HepG2 (cell line): ENCODE data around the gene RASL12. TPM values are rescaled to one million over a fixed set of nuclear protein-coding genes. Genes with fewer than 3 reads are reported as not detected.

Source experiments
- AKAP8 ChIP-seq: sonication (generic); formaldehyde crosslinking; IDR thresholded peaks from 2 replicates; pipeline ENCODE4 v1.5.1; 2020; ENCODE audit warnings: mild to moderate bottlenecking, missing genetic modification reagents
- FIP1L1 ChIP-seq: fragments of 200-400 bp; formaldehyde crosslinking; IDR thresholded peaks from 2 replicates; pipeline ENCODE4 v1.6.1; 2018; ENCODE audit warnings: low read depth, mild to moderate bottlenecking, low read length, moderate library complexity, borderline replicate concordance; ENCODE audit not compliant: insufficient read depth
- GTF2F1 ChIP-seq: fragments of 150-350 bp; IDR thresholded peaks from 2 replicates; pipeline ENCODE4 v1.6.1; 2014; ENCODE audit warnings: low read length
- HES4 ChIP-seq: sonication (generic); formaldehyde crosslinking; IDR thresholded peaks from 2 replicates; pipeline ENCODE4 v1.9.0; 2021; ENCODE audit warnings: mild to moderate bottlenecking, missing genetic modification reagents, borderline replicate concordance
- HMGA1 ChIP-seq: sonication (generic); formaldehyde crosslinking; conservative IDR thresholded peaks from 2 replicates; pipeline ENCODE4 v1.4.0; 2020; ENCODE audit warnings: missing genetic modification reagents
- HNF4G ChIP-seq, 2 experiments: sonication (generic) in 1 of 2; formaldehyde crosslinking in 1 of 2; IDR thresholded peaks; 2 replicates each; pipeline versions ENCODE4 v1.4.0 to v1.6.1; 2011 to 2020; ENCODE audit warnings: borderline replicate concordance in 2 of 2, low read depth in 2 of 2, mild to moderate bottlenecking in 2 of 2, low read length in 1 of 2, missing genetic modification reagents in 1 of 2, moderate library complexity in 1 of 2
- HOXA7 ChIP-seq: sonication (generic); formaldehyde crosslinking; IDR thresholded peaks from 2 replicates; pipeline ENCODE4 v1.8.1; 2022; ENCODE audit warnings: mild to moderate bottlenecking, missing genetic modification reagents, moderate library complexity
- NRL ChIP-seq: sonication (generic); formaldehyde crosslinking; IDR thresholded peaks from 2 replicates; pipeline ENCODE4 v1.5.0; 2020; ENCODE audit warnings: missing genetic modification reagents, mild to moderate bottlenecking, moderate library complexity, borderline replicate concordance
- PBX3 ChIP-seq: sonication (generic); formaldehyde crosslinking; IDR thresholded peaks from 2 replicates; pipeline ENCODE4 v1.8.1; 2023; ENCODE audit warnings: missing genetic modification reagents, inconsistent platforms, borderline replicate concordance
- RFXANK ChIP-seq: IDR thresholded peaks from 2 replicates; pipeline ENCODE4 v1.6.1; 2016
- SIX4 ChIP-seq: sonication (generic); formaldehyde crosslinking; IDR thresholded peaks from 2 replicates; pipeline ENCODE4 v1.4.0; 2020; ENCODE audit warnings: missing genetic modification reagents
- XRCC5 ChIP-seq: fragments of 200-400 bp; formaldehyde crosslinking; optimal IDR thresholded peaks from 2 replicates; pipeline ENCODE3; 2017; ENCODE audit warnings: mild to moderate bottlenecking, low read length
- ZBTB7A ChIP-seq: sonication (generic); formaldehyde crosslinking; IDR thresholded peaks from 2 replicates; pipeline ENCODE4 v1.8.0; 2022; ENCODE audit warnings: mild to moderate bottlenecking, missing genetic modification reagents
- ZNF121 ChIP-seq: sonication (generic); formaldehyde crosslinking; IDR thresholded peaks from 2 replicates; pipeline ENCODE4 v1.5.0; 2020; ENCODE audit warnings: mild to moderate bottlenecking, missing genetic modification reagents
- ZNF251 ChIP-seq: sonication (generic); formaldehyde crosslinking; IDR thresholded peaks from 2 replicates; pipeline ENCODE4 v1.9.0; 2021; ENCODE audit warnings: mild to moderate bottlenecking, missing genetic modification reagents
- ZNF44 ChIP-seq: sonication (generic); formaldehyde crosslinking; IDR thresholded peaks from 2 replicates; pipeline ENCODE4 v1.5.1; 2020; ENCODE audit warnings: mild to moderate bottlenecking, missing genetic modification reagents
- ZNF567 ChIP-seq: sonication (generic); formaldehyde crosslinking; IDR thresholded peaks from 2 replicates; pipeline ENCODE4 v1.8.1; 2023; ENCODE audit warnings: mild to moderate bottlenecking, missing genetic modification reagents, borderline replicate concordance
- ZNF782 ChIP-seq: sonication (generic); formaldehyde crosslinking; IDR thresholded peaks from 2 replicates; pipeline ENCODE4 v1.4.0; 2020; ENCODE audit warnings: missing genetic modification reagents, mild to moderate bottlenecking, borderline replicate concordance
- ZSCAN12 ChIP-seq: sonication (generic); formaldehyde crosslinking; IDR thresholded peaks from 2 replicates; pipeline ENCODE4 v1.9.0; 2021; ENCODE audit warnings: mild to moderate bottlenecking, missing genetic modification reagents
- polyA plus RNA-seq, 8 experiments: library from polyadenylated mRNA; depleted of rRNA in 3 of 8; stranded (reverse) in 7 of 8; unstranded in 1 of 8; fragments of >200 nt; fragmentation: Illumina TruSeq in 4 of 8; extraction: Trizol in 4 of 8; gene quantifications; 2 replicates each; pipeline versions ENCODE4 v1.2.1 to v1.2.3, GENCODE V29; 2011 to 2016; ENCODE audit warnings: low read depth in 4 of 8, missing spikeins in 1 of 8, mixed read lengths in 1 of 8; ENCODE audit not compliant: insufficient read depth in 1 of 8
- total RNA-seq, 5 experiments: library from RNA; depleted of rRNA; stranded (reverse); fragments of >200 nt; fragmentation: Illumina TruSeq; extraction: Trizol; gene quantifications; 2 replicates each; pipeline ENCODE4 v1.2.3, GENCODE V29; 2016; ENCODE audit warnings: low read depth in 1 of 5
- TF ChIP-seq, protein P1 (sequence below): sonication (generic); formaldehyde crosslinking; IDR thresholded peaks from 2 replicates; pipeline ENCODE4 v1.4.0; 2020; ENCODE audit warnings: missing genetic modification reagents
- TF ChIP-seq, protein P2 (sequence below): sonication (generic); formaldehyde crosslinking; IDR thresholded peaks from 2 replicates; pipeline ENCODE4 v1.5.1; 2020; ENCODE audit warnings: missing genetic modification reagents, mild to moderate bottlenecking, borderline replicate concordance

The RASL12 gene
- total and polyA plus RNA-seq, 2 of the 13 experiments (the other 11 are each of a cell fraction or from before 2014, with no cell fraction given): 0.16 to 0.55 TPM

DNA sequence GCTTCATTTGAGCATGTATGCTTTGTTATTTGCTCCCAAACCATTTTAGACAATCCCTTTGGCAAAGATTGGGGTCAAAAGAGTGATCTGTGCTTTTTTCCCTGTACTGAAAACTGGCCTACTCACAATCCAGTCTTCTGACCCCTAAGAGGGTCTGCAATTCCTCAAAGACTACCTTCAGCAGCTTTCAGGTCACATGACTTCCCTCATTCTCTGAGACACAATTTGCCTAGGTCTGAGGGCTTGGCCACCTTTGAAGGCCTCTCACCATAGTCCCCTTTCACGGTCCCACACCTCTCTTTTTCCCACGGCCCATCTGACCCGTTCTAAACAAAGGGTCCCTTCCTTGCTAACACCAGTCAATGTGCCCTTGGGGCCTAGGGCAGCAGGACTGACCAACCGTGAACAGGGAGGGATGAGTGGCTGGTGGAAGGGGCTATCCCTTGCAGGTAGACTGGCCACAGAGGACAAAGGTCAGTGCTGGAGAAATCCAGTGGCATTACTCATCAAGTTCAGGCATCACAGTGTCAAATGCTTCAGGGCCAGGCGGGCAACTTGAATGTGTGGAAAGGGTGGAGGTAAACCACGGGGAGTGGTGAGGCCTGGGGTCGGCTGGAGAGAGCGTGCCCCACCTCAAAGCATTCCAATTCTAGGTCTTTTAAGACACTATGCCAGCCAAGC is 10.8 kb downstream of the RASL12 start (continued):
- peak; percentile 70 for TF ChIP-seq XRCC5
- no peak for TF ChIP-seq ZNF782 (CRISPR knock-in tag)
- TF ChIP-seq SIX4: peak; percentile 76; the same call in 1 of the 2 replicates
- no peak for TF ChIP-seq ZSCAN12 (CRISPR knock-in tag)
- TF ChIP-seq, protein P1, sequence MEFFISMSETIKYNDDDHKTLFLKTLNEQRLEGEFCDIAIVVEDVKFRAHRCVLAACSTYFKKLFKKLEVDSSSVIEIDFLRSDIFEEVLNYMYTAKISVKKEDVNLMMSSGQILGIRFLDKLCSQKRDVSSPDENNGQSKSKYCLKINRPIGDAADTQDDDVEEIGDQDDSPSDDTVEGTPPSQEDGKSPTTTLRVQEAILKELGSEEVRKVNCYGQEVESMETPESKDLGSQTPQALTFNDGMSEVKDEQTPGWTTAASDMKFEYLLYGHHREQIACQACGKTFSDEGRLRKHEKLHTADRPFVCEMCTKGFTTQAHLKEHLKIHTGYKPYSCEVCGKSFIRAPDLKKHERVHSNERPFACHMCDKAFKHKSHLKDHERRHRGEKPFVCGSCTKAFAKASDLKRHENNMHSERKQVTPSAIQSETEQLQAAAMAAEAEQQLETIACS (CRISPR knock-in tag): no peak
- TF ChIP-seq RFXANK (CRISPR knock-in tag): no peak
- TF ChIP-seq AKAP8 (CRISPR knock-in tag): 0 out of 2 replicates have a peak, but pooled peaks have one; percentile 39
- no peak for TF ChIP-seq ZNF251 (CRISPR knock-in tag)
- TF ChIP-seq HNF4G (IDR thresholded peaks at IDR 0.05; ENCODE audit: borderline replicate concordance, low read depth, low read length): peak; percentile 91
- TF ChIP-seq HNF4G (CRISPR knock-in tag; IDR thresholded peaks at IDR 0.05; ENCODE audit: borderline replicate concordance, low read depth): peak; percentile 94
- TF ChIP-seq, protein P2, sequence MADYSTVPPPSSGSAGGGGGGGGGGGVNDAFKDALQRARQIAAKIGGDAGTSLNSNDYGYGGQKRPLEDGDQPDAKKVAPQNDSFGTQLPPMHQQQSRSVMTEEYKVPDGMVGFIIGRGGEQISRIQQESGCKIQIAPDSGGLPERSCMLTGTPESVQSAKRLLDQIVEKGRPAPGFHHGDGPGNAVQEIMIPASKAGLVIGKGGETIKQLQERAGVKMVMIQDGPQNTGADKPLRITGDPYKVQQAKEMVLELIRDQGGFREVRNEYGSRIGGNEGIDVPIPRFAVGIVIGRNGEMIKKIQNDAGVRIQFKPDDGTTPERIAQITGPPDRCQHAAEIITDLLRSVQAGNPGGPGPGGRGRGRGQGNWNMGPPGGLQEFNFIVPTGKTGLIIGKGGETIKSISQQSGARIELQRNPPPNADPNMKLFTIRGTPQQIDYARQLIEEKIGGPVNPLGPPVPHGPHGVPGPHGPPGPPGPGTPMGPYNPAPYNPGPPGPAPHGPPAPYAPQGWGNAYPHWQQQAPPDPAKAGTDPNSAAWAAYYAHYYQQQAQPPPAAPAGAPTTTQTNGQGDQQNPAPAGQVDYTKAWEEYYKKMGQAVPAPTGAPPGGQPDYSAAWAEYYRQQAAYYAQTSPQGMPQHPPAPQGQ: no peak
- no peak for TF ChIP-seq HES4
- no peak for TF ChIP-seq PBX3 (CRISPR knock-in tag)
- no peak for TF ChIP-seq ZNF44 (CRISPR knock-in tag)
- TF ChIP-seq NRL (CRISPR knock-in tag): no peak
- no peak for TF ChIP-seq GTF2F1
- TF ChIP-seq ZNF567 (CRISPR knock-in tag): no peak
- peak; percentile 82 for TF ChIP-seq ZBTB7A
- TF ChIP-seq FIP1L1: no peak
- TF ChIP-seq HOXA7 (CRISPR knock-in tag): no peak
- TF ChIP-seq ZNF121 (CRISPR knock-in tag): no peak; the same call in 1 of the 2 replicates
- TF ChIP-seq HMGA1 (CRISPR knock-in tag): no peak
